ENCODE data around the gene CADM2. TPM values are rescaled to one million over a fixed set of nuclear protein-coding genes. Genes with fewer than 3 reads are reported as not detected.

Gene CADM2
- total RNA-seq, 1 donor: not detected

DNA sequence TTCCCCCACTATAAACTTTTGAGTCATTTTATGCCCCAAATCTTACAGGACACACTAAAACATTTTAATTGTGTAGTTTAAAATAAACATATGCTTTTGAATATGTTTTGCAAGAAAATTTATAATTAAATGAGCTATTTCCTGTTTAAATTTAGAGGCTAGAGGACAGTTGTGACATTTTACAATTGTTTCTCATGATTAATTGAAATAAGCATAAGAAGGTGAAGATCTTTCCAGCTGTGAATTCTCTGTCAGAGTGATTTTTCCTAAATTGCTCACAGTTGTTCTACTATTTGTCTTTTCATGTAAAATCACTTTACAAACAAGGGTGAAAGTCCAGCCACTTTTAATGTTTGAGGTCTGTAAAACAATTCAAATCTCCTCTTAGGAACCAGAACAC, 892.3 kb downstream of the CADM2 start:
- Histone ChIP-seq H3K4me3 (ENCODE audit: insufficient read depth, low read length) (no peak overlapping the region), H3K27me3 (ENCODE audit: insufficient read depth, low read length) (no peaks in the 10 kb centered on the region), H3K27ac (ENCODE audit: low read depth, low read length) (no peak overlapping the region), H3K4me1 (ENCODE audit: insufficient read depth, low read length) (no peaks in the 10 kb centered on the region), H3K79me2 (ENCODE audit: insufficient read depth, low read length) (no peaks in the 10 kb centered on the region), H3K4me2 (ENCODE audit: insufficient read depth, low read length) (no peak overlapping the region), H4K20me1 (ENCODE audit: insufficient read depth, low read length) (no peaks in the 10 kb centered on the region), H2AFZ (ENCODE audit: low read length) (no peak overlapping the region), H3K36me3 (ENCODE audit: insufficient read depth, low read length) (no peaks in the 10 kb centered on the region), H3K9me3 (ENCODE audit: low read depth, low read length) (no peaks in the 10 kb centered on the region)
- no peak for TF ChIP-seq CTCF (IDR thresholded peaks at IDR 0.05; ENCODE audit: extremely low read depth, low read depth, low read length)
- DNase-seq (ENCODE audit: insufficient read length, low spot score, missing footprints): no peak

- H3K4me2 ChIP-seq (ENCODE audit: insufficient read depth, low read length): no peak overlapping the region
- H2AFZ ChIP-seq (ENCODE audit: low read length): no peak overlapping the region
- no peak overlapping the region for H3K4me3 ChIP-seq (ENCODE audit: insufficient read depth, low read length)
- H3K79me2 ChIP-seq (ENCODE audit: insufficient read depth, low read length): no peaks in the 10 kb centered on the region
- H3K9me3 ChIP-seq (ENCODE audit: low read depth, low read length): no peaks in the 10 kb centered on the region
- no peak for TF ChIP-seq CTCF (IDR thresholded peaks at IDR 0.05; ENCODE audit: extremely low read depth, low read depth, low read length)
- H3K27me3 ChIP-seq (ENCODE audit: insufficient read depth, low read length): no peaks in the 10 kb centered on the region
- no peaks in the 10 kb centered on the region for H4K20me1 ChIP-seq (ENCODE audit: insufficient read depth, low read length)
- no peak overlapping the region for H3K27ac ChIP-seq (ENCODE audit: low read depth, low read length)
- no peaks in the 10 kb centered on the region for H3K36me3 ChIP-seq (ENCODE audit: insufficient read depth, low read length)
- DNase-seq (ENCODE audit: insufficient read length, low spot score, missing footprints): no peak
- no peaks in the 10 kb centered on the region for H3K4me1 ChIP-seq (ENCODE audit: insufficient read depth, low read length)
These were observed 895.0 kb downstream of the CADM2 start for GRCh38 chr3:85853805-85854204.

- no peaks in the 10 kb centered on the region for H3K4me1 ChIP-seq (ENCODE audit: insufficient read depth, low read length)
- no peak for DNase-seq (ENCODE audit: insufficient read length, low spot score, missing footprints)
- no peak for TF ChIP-seq CTCF (IDR thresholded peaks at IDR 0.05; ENCODE audit: extremely low read depth, low read depth, low read length)
- H4K20me1 ChIP-seq (ENCODE audit: insufficient read depth, low read length): no peaks in the 10 kb centered on the region
- H3K36me3 ChIP-seq (ENCODE audit: insufficient read depth, low read length): no peaks in the 10 kb centered on the region
- H3K4me3 ChIP-seq (ENCODE audit: insufficient read depth, low read length): no peak overlapping the region
- no peak overlapping the region for H3K4me2 ChIP-seq (ENCODE audit: insufficient read depth, low read length)
- no peaks in the 10 kb centered on the region for H3K27me3 ChIP-seq (ENCODE audit: insufficient read depth, low read length)
- H3K79me2 ChIP-seq (ENCODE audit: insufficient read depth, low read length): no peaks in the 10 kb centered on the region
- peaks cover 2% of the 10 kb centered on the region for H3K9me3 ChIP-seq (ENCODE audit: low read depth, low read length)
- no peak overlapping the region for H2AFZ ChIP-seq (ENCODE audit: low read length)
- no peak overlapping the region for H3K27ac ChIP-seq (ENCODE audit: low read depth, low read length)
These were observed 904.2 kb downstream of the CADM2 start for GRCh38 chr3:85862893-85863455.

DNA sequence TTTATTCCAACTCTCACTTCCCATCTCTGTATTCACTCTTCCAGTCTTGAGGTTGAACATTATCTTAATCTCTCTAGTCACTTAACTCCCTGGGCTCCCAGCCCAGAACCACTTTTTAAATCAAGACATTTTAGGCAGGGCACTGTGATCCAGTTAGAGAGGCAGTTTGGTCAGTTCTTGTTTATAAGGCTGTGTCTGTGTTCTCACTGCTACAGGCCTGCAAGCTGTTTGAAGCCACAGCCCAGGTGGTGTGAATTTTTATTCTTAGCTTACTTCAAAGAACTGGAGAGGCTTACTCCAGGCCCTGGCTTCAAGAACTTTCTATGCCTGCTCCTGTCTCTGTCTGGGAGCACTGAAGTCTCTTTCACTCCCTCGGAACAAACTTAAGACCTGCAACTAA, 906.1 kb downstream of the CADM2 start:
- Histone ChIP-seq H3K4me3 (ENCODE audit: insufficient read depth, low read length) (no peak overlapping the region), H3K36me3 (ENCODE audit: insufficient read depth, low read length) (no peaks in the 10 kb centered on the region), H3K27me3 (ENCODE audit: insufficient read depth, low read length) (no peaks in the 10 kb centered on the region), H4K20me1 (ENCODE audit: insufficient read depth, low read length) (no peaks in the 10 kb centered on the region), H3K27ac (ENCODE audit: low read depth, low read length) (no peak overlapping the region), H3K9me3 (ENCODE audit: low read depth, low read length) (peaks cover 2% of the 10 kb centered on the region), H2AFZ (ENCODE audit: low read length) (no peak overlapping the region), H3K4me2 (ENCODE audit: insufficient read depth, low read length) (no peak overlapping the region), H3K4me1 (ENCODE audit: insufficient read depth, low read length) (no peaks in the 10 kb centered on the region), H3K79me2 (ENCODE audit: insufficient read depth, low read length) (no peaks in the 10 kb centered on the region)
- TF ChIP-seq CTCF (IDR thresholded peaks at IDR 0.05; ENCODE audit: extremely low read depth, low read depth, low read length): no peak
- DNase-seq (ENCODE audit: insufficient read length, low spot score, missing footprints): no peak

Data from osteoblast (primary cell).